SK-N-SH (cell line): ENCODE results near the gene TMEM231. TPM values are rescaled to one million over a fixed set of nuclear protein-coding genes. Genes with fewer than 3 reads are reported as not detected.

ENCODE experiments used
- CTCF ChIA-PET: fragments of 300-600, 350-600 bp; formaldehyde crosslinking; extraction: SDS; loops from one replicate; lab custom pipeline; 2021; lab: Yijun Ruan, JAX
- POLR2A ChIA-PET: fragments of 350-600 bp; sonication (Branson Sonifier 250); formaldehyde crosslinking; extraction: SDS; loops from one replicate; lab custom pipeline; 2020; ENCODE audit warnings: antibody characterized with exemption, inconsistent platforms; lab: Yijun Ruan, JAX
- DNase-seq: peaks from one replicate; pipeline ENCODE4 v3.0.0; 2012
- H2AFZ ChIP-seq: fragments of 200-600 bp; sonication (generic); 2 replicates; pipeline ENCODE4 v1.8.1; 2016; ENCODE audit warnings: antibody characterized with exemption, mild to moderate bottlenecking, low read depth
- H3F3A ChIP-seq: fragments of 200-600 bp; sonication (generic); replicated peaks from 2 replicates; pipeline ENCODE3; 2016; ENCODE audit warnings: antibody characterized with exemption, mild to moderate bottlenecking; ENCODE audit not compliant: insufficient read depth
- H3K27ac ChIP-seq, 2 experiments: fragments of 200-500 bp in 1 of 2; fragments of 200-600 bp in 1 of 2; sonication (Bioruptor generic) in 1 of 2; sonication (generic), shearing (Covaris generic) in 1 of 2; 2 replicates each; pipeline versions ENCODE4 v1.5.1 to v1.6.1; 2014 to 2016; ENCODE audit warnings: low read depth in 2 of 2, inconsistent platforms in 1 of 2, low read length in 1 of 2, mild to moderate bottlenecking in 1 of 2, mixed read lengths in 1 of 2
- H3K27me3 ChIP-seq: fragments of 200-600 bp; sonication (generic), shearing (Covaris generic); 2 replicates; pipeline ENCODE4 v1.6.1; 2016; ENCODE audit warnings: mixed run types; ENCODE audit not compliant: insufficient read depth
- H3K36me3 ChIP-seq, 2 experiments: fragments of 200-500 bp in 1 of 2; fragments of 200-600 bp in 1 of 2; sonication (Bioruptor generic) in 1 of 2; sonication (generic) in 1 of 2; replicated peaks in 1 of 2; 2 replicates each; pipeline versions ENCODE3 to v1.5.1; 2014 to 2016; ENCODE audit warnings: low read length in 1 of 2, mild to moderate bottlenecking in 1 of 2; ENCODE audit not compliant: insufficient read depth in 2 of 2, control insufficient read depth in 1 of 2
- H3K4me1 ChIP-seq, 2 experiments: fragments of 200-500 bp in 1 of 2; fragments of 200-600 bp in 1 of 2; sonication (Bioruptor generic) in 1 of 2; sonication (generic), shearing (Covaris generic) in 1 of 2; 2 replicates each; pipeline versions ENCODE4 v1.5.1 to v1.6.1; 2014 to 2016; ENCODE audit warnings: low read depth in 1 of 2, low read length in 1 of 2, mixed run types in 1 of 2; ENCODE audit not compliant: insufficient read depth in 2 of 2, control insufficient read depth in 1 of 2
- H3K4me2 ChIP-seq: fragments of 200-600 bp; sonication (generic), shearing (Covaris generic); 2 replicates; pipeline ENCODE4 v1.6.1; 2017; ENCODE audit warnings: mixed run types
- H3K4me3 ChIP-seq, 2 experiments: fragments of 200-500 bp in 1 of 2; fragments of 200-600 bp in 1 of 2; sonication (Bioruptor generic) in 1 of 2; sonication (generic), shearing (Covaris generic) in 1 of 2; 2 replicates each; pipeline versions ENCODE4 v1.5.1 to v1.8.1; 2014 to 2016; ENCODE audit warnings: low read depth in 2 of 2, inconsistent platforms in 1 of 2, low read length in 1 of 2, mild to moderate bottlenecking in 1 of 2, mixed read lengths in 1 of 2, moderate library complexity in 1 of 2
- H3K79me2 ChIP-seq: fragments of 200-600 bp; sonication (generic); 2 replicates; pipeline ENCODE4 v1.8.1; 2017; ENCODE audit warnings: mild to moderate bottlenecking; ENCODE audit not compliant: insufficient read depth
- H3K9ac ChIP-seq: fragments of 200-600 bp; sonication (generic); 2 replicates; pipeline ENCODE4 v1.6.1; 2017; ENCODE audit warnings: mixed run types
- H3K9me2 ChIP-seq: fragments of 200-600 bp; sonication (generic); 2 replicates; pipeline ENCODE4 v1.6.1; 2017; ENCODE audit warnings: mixed run types
- H3K9me3 ChIP-seq: fragments of 200-600 bp; sonication (generic); 2 replicates; pipeline ENCODE4 v1.6.1; 2017; ENCODE audit warnings: mixed run types, mild to moderate bottlenecking, moderate library complexity
- H4K20me1 ChIP-seq: fragments of 200-600 bp; sonication (generic); 2 replicates; pipeline ENCODE4 v1.6.1; 2017; ENCODE audit warnings: mild to moderate bottlenecking, mixed run types; ENCODE audit not compliant: insufficient read depth
- CHD2 ChIP-seq: fragments of 150-350 bp; IDR thresholded peaks from 2 replicates; pipeline ENCODE4 v1.6.1; 2018; ENCODE audit warnings: low read length; ENCODE audit not compliant: partially characterized antibody
- EP300 ChIP-seq, 2 experiments: IDR thresholded peaks; 2 replicates each; pipeline versions ENCODE4 v1.4.0 to v1.6.1; 2012; ENCODE audit warnings: borderline replicate concordance in 1 of 2, low read depth in 1 of 2, low read length in 1 of 2
- FOSL2 ChIP-seq: IDR thresholded peaks from 2 replicates; pipeline ENCODE4 v1.4.0; 2012; ENCODE audit warnings: low read depth, mild to moderate bottlenecking, moderate library complexity, borderline replicate concordance
- FOXM1 ChIP-seq: IDR thresholded peaks from 2 replicates; pipeline ENCODE4 v1.4.0; 2012; ENCODE audit warnings: low read depth, mild to moderate bottlenecking
- GATA2 ChIP-seq: sonication (generic); formaldehyde crosslinking; IDR thresholded peaks from 2 replicates; pipeline ENCODE4 v1.5.0; 2020; ENCODE audit warnings: mild to moderate bottlenecking, missing genetic modification reagents
- JUND ChIP-seq: IDR thresholded peaks from 2 replicates; pipeline ENCODE4 v1.4.0; 2012
- MEF2A ChIP-seq: IDR thresholded peaks from 2 replicates; pipeline ENCODE4 v1.4.0; 2012; ENCODE audit warnings: low read depth, borderline replicate concordance
- NFIC ChIP-seq: IDR thresholded peaks from 2 replicates; pipeline ENCODE4 v1.4.0; 2012; ENCODE audit warnings: borderline replicate concordance
- NRF1 ChIP-seq: IDR thresholded peaks from 2 replicates; pipeline ENCODE4 v1.6.1; 2012; ENCODE audit warnings: low read depth, mild to moderate bottlenecking, low read length
- SIN3A ChIP-seq: IDR thresholded peaks from 2 replicates; pipeline ENCODE4 v1.6.1; 2012; ENCODE audit warnings: low read depth, mild to moderate bottlenecking, low read length, moderate library complexity, borderline replicate concordance
- TCF12 ChIP-seq: IDR thresholded peaks from 2 replicates; pipeline ENCODE4 v1.4.0; 2012
- WGBS: methylation state at CpG from one replicate; pipeline ENCODE4 v1.1.6; 2017; ENCODE audit warnings: low lambda C conversion rate; 5-methylcytosine and 5-hydroxymethylcytosine counted together
- polyA plus RNA-seq, 3 experiments: library from polyadenylated mRNA; depleted of rRNA; stranded (reverse); fragments of >200 nt; gene quantifications; 2 replicates each; pipeline ENCODE4 v1.2.3, GENCODE V29; 2012
- TF ChIP-seq, protein P1 (sequence below): IDR thresholded peaks from 2 replicates; pipeline ENCODE4 v1.4.0; 2012; ENCODE audit warnings: low read depth, borderline replicate concordance
- TF ChIP-seq, protein P2 (sequence below): IDR thresholded peaks from 2 replicates; pipeline ENCODE4; 2012
- TF ChIP-seq, protein P3 (sequence below): IDR thresholded peaks from 2 replicates; pipeline ENCODE4 v1.4.0; 2012; ENCODE audit warnings: low read depth, borderline replicate concordance
- TF ChIP-seq, protein P4 (sequence below): fragments of 200-600 bp; sonication (generic); IDR thresholded peaks from 2 replicates; pipeline ENCODE4 v1.6.1; 2017; ENCODE audit warnings: antibody characterized with exemption, mild to moderate bottlenecking, moderate library complexity
- TF ChIP-seq, protein P5 (sequence below): IDR thresholded peaks from 2 replicates; pipeline ENCODE4 v1.6.1; 2012; ENCODE audit warnings: mild to moderate bottlenecking, low read depth, low read length, moderate library complexity

The TMEM231 gene
- polyA plus RNA-seq, 1 of the 3 experiments (the other 2 are of a cell fraction) = 18.1 TPM

DNA sequence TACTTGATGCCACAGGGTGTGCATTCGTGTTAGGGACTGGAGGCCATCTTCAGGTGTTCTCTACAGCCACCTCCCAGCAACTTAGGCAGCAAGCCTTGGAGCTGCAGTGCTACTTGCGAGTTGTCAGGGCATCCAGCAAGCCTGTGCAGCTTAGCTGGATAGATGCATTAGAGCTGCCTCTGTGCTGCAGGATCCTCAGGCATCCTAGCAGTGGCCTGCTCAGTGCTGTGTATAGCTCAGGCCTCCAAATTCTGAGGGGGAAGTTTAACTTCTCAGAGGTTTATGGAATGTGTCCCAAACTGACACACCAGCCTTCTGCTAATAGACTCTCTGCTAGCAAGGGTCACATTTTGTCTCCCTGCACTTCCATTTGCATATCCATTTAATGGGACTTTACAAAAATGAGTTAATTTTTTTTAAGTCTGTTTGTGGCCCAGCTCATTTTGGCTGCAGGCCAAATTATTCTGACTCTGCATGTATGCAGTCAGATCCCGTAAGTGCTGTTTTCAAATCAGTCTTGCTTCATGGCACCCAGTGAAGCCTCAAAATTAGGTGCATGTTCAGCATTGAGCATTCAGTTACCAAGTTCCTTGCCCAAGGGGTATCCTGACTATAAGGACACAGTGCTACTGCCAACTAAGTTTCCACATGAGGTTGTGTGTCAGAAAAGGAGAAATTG, 17.0 kb upstream of the TMEM231 start:
- Histone ChIP-seq H3K36me3 (peaks cover 48 to 85% of the 10 kb centered on the region in 2 experiments), H3K27ac (no peak overlapping the region; a peak in 1 of 4 replicates), H4K20me1 (no peaks in the 10 kb centered on the region), H3K9me2 (no peaks in the 10 kb centered on the region), H3K4me3 (no peak overlapping the region), H3K9ac (no peak overlapping the region), H3K79me2 (peaks cover 33% of the 10 kb centered on the region), H3K9me3 (no peaks in the 10 kb centered on the region), H2AFZ (no peak overlapping the region), H3K4me1 (peaks cover 0 to 5% of the 10 kb centered on the region in 2 experiments; a peak in 1 of 4 replicates), H3F3A (no peaks in the 10 kb centered on the region), H3K27me3 (no peaks in the 10 kb centered on the region)
- ChIA-PET CTCF (interaction anchor here (0.6 to 1.1 kb wide), 3 partner anchors 23 to 102 kb away, joined by 3 read pairs; no protein-coding TSS in a partner anchor), POLR2A (no interaction called here)
- no peak for DNase-seq
- 71% methylated on average over 2 of the region's 3 CpGs for whole genome bisulfite sequencing
- TF ChIP-seq TCF12 (no peak), NFIC (no peak), CHD2 (no peak), FOXM1 (no peak), MEF2A (no peak), JUND (no peak), FOSL2 (no peak), SIN3A (no peak), EP300 (IDR thresholded peaks at IDR 0.05; ENCODE audit: borderline replicate concordance in 1 of 2, low read depth in 1 of 2, low read length in 1 of 2) (no peak), GATA2 (CRISPR knock-in tag) (no peak), NRF1 (no peak)
- TF ChIP-seq, protein P1, sequence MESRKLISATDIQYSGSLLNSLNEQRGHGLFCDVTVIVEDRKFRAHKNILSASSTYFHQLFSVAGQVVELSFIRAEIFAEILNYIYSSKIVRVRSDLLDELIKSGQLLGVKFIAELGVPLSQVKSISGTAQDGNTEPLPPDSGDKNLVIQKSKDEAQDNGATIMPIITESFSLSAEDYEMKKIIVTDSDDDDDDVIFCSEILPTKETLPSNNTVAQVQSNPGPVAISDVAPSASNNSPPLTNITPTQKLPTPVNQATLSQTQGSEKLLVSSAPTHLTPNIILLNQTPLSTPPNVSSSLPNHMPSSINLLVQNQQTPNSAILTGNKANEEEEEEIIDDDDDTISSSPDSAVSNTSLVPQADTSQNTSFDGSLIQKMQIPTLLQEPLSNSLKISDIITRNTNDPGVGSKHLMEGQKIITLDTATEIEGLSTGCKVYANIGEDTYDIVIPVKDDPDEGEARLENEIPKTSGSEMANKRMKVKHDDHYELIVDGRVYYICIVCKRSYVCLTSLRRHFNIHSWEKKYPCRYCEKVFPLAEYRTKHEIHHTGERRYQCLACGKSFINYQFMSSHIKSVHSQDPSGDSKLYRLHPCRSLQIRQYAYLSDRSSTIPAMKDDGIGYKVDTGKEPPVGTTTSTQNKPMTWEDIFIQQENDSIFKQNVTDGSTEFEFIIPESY = no peak
- TF ChIP-seq, protein P2, sequence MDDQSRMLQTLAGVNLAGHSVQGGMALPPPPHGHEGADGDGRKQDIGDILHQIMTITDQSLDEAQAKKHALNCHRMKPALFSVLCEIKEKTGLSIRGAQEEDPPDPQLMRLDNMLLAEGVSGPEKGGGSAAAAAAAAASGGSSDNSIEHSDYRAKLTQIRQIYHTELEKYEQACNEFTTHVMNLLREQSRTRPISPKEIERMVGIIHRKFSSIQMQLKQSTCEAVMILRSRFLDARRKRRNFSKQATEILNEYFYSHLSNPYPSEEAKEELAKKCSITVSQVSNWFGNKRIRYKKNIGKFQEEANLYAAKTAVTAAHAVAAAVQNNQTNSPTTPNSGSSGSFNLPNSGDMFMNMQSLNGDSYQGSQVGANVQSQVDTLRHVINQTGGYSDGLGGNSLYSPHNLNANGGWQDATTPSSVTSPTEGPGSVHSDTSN = no peak
- TF ChIP-seq, protein P3, sequence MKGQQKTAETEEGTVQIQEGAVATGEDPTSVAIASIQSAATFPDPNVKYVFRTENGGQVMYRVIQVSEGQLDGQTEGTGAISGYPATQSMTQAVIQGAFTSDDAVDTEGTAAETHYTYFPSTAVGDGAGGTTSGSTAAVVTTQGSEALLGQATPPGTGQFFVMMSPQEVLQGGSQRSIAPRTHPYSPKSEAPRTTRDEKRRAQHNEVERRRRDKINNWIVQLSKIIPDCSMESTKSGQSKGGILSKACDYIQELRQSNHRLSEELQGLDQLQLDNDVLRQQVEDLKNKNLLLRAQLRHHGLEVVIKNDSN = no peak
- TF ChIP-seq, protein P4, sequence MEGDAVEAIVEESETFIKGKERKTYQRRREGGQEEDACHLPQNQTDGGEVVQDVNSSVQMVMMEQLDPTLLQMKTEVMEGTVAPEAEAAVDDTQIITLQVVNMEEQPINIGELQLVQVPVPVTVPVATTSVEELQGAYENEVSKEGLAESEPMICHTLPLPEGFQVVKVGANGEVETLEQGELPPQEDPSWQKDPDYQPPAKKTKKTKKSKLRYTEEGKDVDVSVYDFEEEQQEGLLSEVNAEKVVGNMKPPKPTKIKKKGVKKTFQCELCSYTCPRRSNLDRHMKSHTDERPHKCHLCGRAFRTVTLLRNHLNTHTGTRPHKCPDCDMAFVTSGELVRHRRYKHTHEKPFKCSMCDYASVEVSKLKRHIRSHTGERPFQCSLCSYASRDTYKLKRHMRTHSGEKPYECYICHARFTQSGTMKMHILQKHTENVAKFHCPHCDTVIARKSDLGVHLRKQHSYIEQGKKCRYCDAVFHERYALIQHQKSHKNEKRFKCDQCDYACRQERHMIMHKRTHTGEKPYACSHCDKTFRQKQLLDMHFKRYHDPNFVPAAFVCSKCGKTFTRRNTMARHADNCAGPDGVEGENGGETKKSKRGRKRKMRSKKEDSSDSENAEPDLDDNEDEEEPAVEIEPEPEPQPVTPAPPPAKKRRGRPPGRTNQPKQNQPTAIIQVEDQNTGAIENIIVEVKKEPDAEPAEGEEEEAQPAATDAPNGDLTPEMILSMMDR = no peak
- TF ChIP-seq, protein P5, sequence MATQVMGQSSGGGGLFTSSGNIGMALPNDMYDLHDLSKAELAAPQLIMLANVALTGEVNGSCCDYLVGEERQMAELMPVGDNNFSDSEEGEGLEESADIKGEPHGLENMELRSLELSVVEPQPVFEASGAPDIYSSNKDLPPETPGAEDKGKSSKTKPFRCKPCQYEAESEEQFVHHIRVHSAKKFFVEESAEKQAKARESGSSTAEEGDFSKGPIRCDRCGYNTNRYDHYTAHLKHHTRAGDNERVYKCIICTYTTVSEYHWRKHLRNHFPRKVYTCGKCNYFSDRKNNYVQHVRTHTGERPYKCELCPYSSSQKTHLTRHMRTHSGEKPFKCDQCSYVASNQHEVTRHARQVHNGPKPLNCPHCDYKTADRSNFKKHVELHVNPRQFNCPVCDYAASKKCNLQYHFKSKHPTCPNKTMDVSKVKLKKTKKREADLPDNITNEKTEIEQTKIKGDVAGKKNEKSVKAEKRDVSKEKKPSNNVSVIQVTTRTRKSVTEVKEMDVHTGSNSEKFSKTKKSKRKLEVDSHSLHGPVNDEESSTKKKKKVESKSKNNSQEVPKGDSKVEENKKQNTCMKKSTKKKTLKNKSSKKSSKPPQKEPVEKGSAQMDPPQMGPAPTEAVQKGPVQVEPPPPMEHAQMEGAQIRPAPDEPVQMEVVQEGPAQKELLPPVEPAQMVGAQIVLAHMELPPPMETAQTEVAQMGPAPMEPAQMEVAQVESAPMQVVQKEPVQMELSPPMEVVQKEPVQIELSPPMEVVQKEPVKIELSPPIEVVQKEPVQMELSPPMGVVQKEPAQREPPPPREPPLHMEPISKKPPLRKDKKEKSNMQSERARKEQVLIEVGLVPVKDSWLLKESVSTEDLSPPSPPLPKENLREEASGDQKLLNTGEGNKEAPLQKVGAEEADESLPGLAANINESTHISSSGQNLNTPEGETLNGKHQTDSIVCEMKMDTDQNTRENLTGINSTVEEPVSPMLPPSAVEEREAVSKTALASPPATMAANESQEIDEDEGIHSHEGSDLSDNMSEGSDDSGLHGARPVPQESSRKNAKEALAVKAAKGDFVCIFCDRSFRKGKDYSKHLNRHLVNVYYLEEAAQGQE = no peak
- TF ChIP-seq, all 33 proteins: peak for 0
- H3K4me2 ChIP-seq = no peak overlapping the region
